Measurements from ENCODE around the gene PCDHB13.
"Not testable (repeated sequence)": the region's sequence is repeated elsewhere in the genome, so short reads cannot be mapped to it uniquely, and the experiment has no call there.

DNA sequence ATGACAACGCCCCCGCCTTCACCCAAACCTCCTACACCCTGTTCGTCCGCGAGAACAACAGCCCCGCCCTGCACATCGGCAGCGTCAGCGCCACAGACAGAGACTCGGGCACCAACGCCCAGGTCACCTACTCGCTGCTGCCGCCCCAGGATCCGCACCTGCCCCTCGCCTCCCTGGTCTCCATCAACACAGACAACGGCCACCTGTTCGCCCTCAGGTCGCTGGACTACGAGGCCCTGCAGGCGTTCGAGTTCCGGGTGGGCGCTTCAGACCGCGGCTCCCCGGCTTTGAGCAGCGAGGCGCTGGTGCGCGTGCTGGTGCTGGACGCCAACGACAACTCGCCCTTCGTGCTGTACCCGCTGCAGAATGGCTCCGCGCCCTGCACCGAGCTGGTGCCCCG lies 34.3 kb upstream of the PCDHB13 start:
- TF ChIP-seq, protein P1, sequence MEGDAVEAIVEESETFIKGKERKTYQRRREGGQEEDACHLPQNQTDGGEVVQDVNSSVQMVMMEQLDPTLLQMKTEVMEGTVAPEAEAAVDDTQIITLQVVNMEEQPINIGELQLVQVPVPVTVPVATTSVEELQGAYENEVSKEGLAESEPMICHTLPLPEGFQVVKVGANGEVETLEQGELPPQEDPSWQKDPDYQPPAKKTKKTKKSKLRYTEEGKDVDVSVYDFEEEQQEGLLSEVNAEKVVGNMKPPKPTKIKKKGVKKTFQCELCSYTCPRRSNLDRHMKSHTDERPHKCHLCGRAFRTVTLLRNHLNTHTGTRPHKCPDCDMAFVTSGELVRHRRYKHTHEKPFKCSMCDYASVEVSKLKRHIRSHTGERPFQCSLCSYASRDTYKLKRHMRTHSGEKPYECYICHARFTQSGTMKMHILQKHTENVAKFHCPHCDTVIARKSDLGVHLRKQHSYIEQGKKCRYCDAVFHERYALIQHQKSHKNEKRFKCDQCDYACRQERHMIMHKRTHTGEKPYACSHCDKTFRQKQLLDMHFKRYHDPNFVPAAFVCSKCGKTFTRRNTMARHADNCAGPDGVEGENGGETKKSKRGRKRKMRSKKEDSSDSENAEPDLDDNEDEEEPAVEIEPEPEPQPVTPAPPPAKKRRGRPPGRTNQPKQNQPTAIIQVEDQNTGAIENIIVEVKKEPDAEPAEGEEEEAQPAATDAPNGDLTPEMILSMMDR (IDR thresholded peaks at IDR 0.05), result not testable (repeated sequence)
- not testable (repeated sequence) for TF ChIP-seq ZFX (IDR thresholded peaks at IDR 0.05; ENCODE audit: borderline replicate concordance)

All from 22Rv1 (cell line).